HL-60 (cell line): ENCODE data around the gene SYT7.

Experiments
- DNase-seq, 2 experiments: peaks; one replicate each; pipeline ENCODE4 v3.0.0-alpha.2; 2010 to 2020; ENCODE audit warnings: low read depth in 1 of 2, low spot score in 1 of 2
- H3K27ac ChIP-seq: fragments of 250-450 bp; sonication (Bioruptor Pico); replicated peaks from 2 replicates; pipeline ENCODE4 v1.5.1; 2020; ENCODE audit warnings: mild to moderate bottlenecking, moderate library complexity
- H3K27me3 ChIP-seq: fragments of 250-450 bp; sonication (Bioruptor Pico); 2 replicates; pipeline ENCODE4 v1.5.1; 2021; ENCODE audit warnings: mild to moderate bottlenecking, moderate library complexity; ENCODE audit not compliant: insufficient read depth, poor library complexity, severe bottlenecking
- H3K4me3 ChIP-seq: replicated peaks from 2 replicates; pipeline ENCODE4 v1.5.1; 2011; ENCODE audit warnings: mild to moderate bottlenecking, control low read depth, low read length; ENCODE audit not compliant: insufficient read depth
- GABPA ChIP-seq: IDR thresholded peaks from 2 replicates; pipeline ENCODE4 v1.6.1; 2012; ENCODE audit warnings: low read depth
- POLR2AphosphoS5 ChIP-seq: IDR thresholded peaks from 2 replicates; pipeline ENCODE4 v1.6.1; 2012; ENCODE audit warnings: low read depth
- SPI1 ChIP-seq: IDR thresholded peaks from 2 replicates; pipeline ENCODE4 v1.6.1; 2012; ENCODE audit warnings: low read depth, mild to moderate bottlenecking, borderline replicate concordance
- TF ChIP-seq, protein P1 (sequence below): IDR thresholded peaks from one replicate; pipeline ENCODE4 v1.5.1; 2011; ENCODE audit warnings: low read length, control low read depth, inconsistent platforms; ENCODE audit not compliant: insufficient read depth
- TF ChIP-seq, protein P2 (sequence below): IDR thresholded peaks from 2 replicates; pipeline ENCODE4 v1.6.1; 2012; ENCODE audit warnings: low read depth; ENCODE audit not compliant: insufficient replicate concordance

The SYT7 gene

DNA sequence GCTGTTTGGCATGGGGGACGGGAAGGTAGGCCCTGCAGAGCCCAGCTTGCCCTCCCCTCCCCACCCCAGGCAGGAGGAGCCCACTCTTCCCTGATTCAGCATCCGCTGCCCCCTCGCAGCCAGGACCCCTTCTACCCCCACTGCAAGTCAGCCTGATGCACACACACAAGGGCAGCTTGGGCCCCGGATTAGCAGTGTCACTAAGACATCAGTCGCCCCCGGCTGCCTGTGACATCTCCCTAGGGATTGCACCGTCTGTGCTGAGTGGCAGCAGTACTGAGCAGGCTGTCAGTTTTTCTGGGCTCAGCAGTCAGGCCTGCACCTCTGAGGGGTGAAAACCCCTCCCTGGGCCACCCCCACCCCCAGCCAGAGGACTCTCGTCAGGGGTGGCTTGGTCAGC is 30.4 kb upstream of the SYT7 start:
- Histone ChIP-seq H3K4me3 (no peak overlapping the region), H3K27me3 (no peaks in the 10 kb centered on the region), H3K27ac (no peak overlapping the region)
- TF ChIP-seq POLR2AphosphoS5 (no peak), GABPA (no peak), SPI1 (no peak)
- TF ChIP-seq, protein P1, sequence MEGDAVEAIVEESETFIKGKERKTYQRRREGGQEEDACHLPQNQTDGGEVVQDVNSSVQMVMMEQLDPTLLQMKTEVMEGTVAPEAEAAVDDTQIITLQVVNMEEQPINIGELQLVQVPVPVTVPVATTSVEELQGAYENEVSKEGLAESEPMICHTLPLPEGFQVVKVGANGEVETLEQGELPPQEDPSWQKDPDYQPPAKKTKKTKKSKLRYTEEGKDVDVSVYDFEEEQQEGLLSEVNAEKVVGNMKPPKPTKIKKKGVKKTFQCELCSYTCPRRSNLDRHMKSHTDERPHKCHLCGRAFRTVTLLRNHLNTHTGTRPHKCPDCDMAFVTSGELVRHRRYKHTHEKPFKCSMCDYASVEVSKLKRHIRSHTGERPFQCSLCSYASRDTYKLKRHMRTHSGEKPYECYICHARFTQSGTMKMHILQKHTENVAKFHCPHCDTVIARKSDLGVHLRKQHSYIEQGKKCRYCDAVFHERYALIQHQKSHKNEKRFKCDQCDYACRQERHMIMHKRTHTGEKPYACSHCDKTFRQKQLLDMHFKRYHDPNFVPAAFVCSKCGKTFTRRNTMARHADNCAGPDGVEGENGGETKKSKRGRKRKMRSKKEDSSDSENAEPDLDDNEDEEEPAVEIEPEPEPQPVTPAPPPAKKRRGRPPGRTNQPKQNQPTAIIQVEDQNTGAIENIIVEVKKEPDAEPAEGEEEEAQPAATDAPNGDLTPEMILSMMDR, result no peak
- TF ChIP-seq, protein P2, sequence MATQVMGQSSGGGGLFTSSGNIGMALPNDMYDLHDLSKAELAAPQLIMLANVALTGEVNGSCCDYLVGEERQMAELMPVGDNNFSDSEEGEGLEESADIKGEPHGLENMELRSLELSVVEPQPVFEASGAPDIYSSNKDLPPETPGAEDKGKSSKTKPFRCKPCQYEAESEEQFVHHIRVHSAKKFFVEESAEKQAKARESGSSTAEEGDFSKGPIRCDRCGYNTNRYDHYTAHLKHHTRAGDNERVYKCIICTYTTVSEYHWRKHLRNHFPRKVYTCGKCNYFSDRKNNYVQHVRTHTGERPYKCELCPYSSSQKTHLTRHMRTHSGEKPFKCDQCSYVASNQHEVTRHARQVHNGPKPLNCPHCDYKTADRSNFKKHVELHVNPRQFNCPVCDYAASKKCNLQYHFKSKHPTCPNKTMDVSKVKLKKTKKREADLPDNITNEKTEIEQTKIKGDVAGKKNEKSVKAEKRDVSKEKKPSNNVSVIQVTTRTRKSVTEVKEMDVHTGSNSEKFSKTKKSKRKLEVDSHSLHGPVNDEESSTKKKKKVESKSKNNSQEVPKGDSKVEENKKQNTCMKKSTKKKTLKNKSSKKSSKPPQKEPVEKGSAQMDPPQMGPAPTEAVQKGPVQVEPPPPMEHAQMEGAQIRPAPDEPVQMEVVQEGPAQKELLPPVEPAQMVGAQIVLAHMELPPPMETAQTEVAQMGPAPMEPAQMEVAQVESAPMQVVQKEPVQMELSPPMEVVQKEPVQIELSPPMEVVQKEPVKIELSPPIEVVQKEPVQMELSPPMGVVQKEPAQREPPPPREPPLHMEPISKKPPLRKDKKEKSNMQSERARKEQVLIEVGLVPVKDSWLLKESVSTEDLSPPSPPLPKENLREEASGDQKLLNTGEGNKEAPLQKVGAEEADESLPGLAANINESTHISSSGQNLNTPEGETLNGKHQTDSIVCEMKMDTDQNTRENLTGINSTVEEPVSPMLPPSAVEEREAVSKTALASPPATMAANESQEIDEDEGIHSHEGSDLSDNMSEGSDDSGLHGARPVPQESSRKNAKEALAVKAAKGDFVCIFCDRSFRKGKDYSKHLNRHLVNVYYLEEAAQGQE, result no peak
- no peak for DNase-seq

DNA sequence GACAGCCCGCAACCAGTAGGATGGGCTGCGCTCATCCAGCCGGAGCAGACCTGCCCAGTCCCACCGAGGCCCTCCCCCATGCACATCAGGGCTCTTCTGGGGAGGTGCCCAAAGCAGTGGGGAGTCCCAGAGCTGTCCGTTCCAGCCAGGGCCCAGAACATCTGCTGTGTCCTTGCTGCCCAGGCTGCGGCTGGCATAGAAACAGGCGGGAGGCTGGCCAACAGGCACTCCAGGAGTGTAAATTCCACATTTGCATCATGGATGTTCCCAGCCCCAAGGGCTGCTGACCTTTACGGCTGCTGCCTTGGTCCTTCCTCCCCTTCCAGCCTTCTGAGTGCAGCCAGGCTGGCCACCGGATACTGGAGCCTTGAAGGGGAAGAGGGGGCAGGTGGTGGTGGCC is 30.0 kb upstream of the SYT7 start:
- DNase-seq, result no peak
- Histone ChIP-seq H3K27ac (no peak overlapping the region), H3K27me3 (no peaks in the 10 kb centered on the region), H3K4me3 (no peak overlapping the region)
- TF ChIP-seq, protein P1, result no peak
- TF ChIP-seq GABPA, result no peak
- no peak for TF ChIP-seq SPI1
- TF ChIP-seq POLR2AphosphoS5, result no peak
- TF ChIP-seq, protein P2, result no peak

DNA sequence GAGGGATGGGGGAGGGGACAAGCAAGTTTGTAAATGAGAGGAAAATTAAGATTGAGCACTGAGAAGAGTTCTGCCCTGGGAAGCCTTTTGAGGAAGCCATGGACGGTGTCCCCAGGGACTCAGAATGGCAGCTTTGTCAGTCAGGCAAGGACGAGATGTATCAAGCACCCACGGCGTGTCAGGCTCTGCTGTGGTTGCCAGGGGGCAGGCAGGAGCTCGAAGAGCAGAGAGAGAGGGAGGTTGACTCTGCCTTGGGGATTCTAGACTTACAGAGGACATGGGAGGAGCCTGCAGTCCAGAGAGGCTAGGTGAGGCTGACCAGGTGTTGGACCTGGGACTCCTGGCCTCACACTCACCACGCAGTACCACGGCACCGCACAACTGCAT is 29.1 kb upstream of the SYT7 start:
- TF ChIP-seq, protein P2, result no peak
- TF ChIP-seq, protein P1, result no peak
- TF ChIP-seq POLR2AphosphoS5 (no peak), GABPA (no peak), SPI1 (no peak)
- no peaks in the 10 kb centered on the region for H3K27me3 ChIP-seq
- no peak overlapping the region for H3K4me3 ChIP-seq
- DNase-seq, result peak in 1 of 2 experiments; percentile 29
- no peak overlapping the region for H3K27ac ChIP-seq
